ENCODE data around the gene GIMD1. TPM values are rescaled to one million over a fixed set of nuclear protein-coding genes. Genes with fewer than 3 reads are reported as not detected.
A peak's percentile ranks its signal among the peaks of the same experiment; 100 is the strongest.

GIMD1 gene
- total RNA-seq, 1 donor from 2014 or later: not detected

GRCh38 chr4:106312997-106313522 is 55.5 kb downstream of the GIMD1 start:
- Mint-ChIP-seq H3K4me1 (peaks cover 16% of the 10 kb centered on the region), H3K36me3 (no peaks in the 10 kb centered on the region), H3K27ac (peak overlapping the region; percentile 51), H3K9me3 (no peaks in the 10 kb centered on the region), H3K4me3 (no peak overlapping the region), H3K27me3 (ENCODE audit: low read depth) (no peaks in the 10 kb centered on the region)
- no peak for TF ChIP-seq CTCF (IDR thresholded peaks at IDR 0.05; ENCODE audit: unreplicated experiment)
- DNase-seq (ENCODE audit: low spot score in 2 of 2, unreplicated experiment in 2 of 2): no peak

GRCh38 chr4:106312377-106312776 is 56.2 kb downstream of the GIMD1 start:
- no peak for TF ChIP-seq CTCF (IDR thresholded peaks at IDR 0.05; ENCODE audit: unreplicated experiment)
- peaks cover 16% of the 10 kb centered on the region for H3K4me1 Mint-ChIP-seq
- no peak for DNase-seq (ENCODE audit: low spot score in 2 of 2, unreplicated experiment in 2 of 2)
- peak overlapping the region; percentile 44 for H3K27ac Mint-ChIP-seq
- H3K4me3 Mint-ChIP-seq: no peak overlapping the region
- no peaks in the 10 kb centered on the region for H3K27me3 Mint-ChIP-seq (ENCODE audit: low read depth)
- H3K36me3 Mint-ChIP-seq: no peaks in the 10 kb centered on the region
- no peaks in the 10 kb centered on the region for H3K9me3 Mint-ChIP-seq

Other genes with a start within 250 kb of the GIMD1 start
- 64.2 to 67.5 TPM (median 64.6 TPM) in 3 replicates for gene TBCK, start 52.6 kb downstream of the GIMD1 start, total RNA-seq
- gene AIMP1, start 52.2 kb downstream of the GIMD1 start, total RNA-seq: 40.6 to 48.8 TPM (median 44.8 TPM) in 3 replicates

All from mesothelial cell of epicardium (in vitro differentiated cells).